Fibroblast of the aortic adventitia (primary cell): ENCODE measurements around the gene SCLT1. TPM values are rescaled to one million over a fixed set of nuclear protein-coding genes. Genes with fewer than 3 reads are reported as not detected.

Source experiments
- DNase-seq: peaks from one replicate; pipeline ENCODE4 v3.0.0-alpha.2; 2010; ENCODE audit warnings: low read depth
- H3K4me3 ChIP-seq: 2 replicates; pipeline ENCODE4 v1.5.1; 2011; ENCODE audit warnings: low read depth, mild to moderate bottlenecking, control low read depth, low read length, moderate library complexity
- CTCF ChIP-seq: IDR thresholded peaks from 2 replicates; pipeline ENCODE4 v1.5.1; 2011; ENCODE audit warnings: mild to moderate bottlenecking, low read length, control low read depth, inconsistent platforms; ENCODE audit not compliant: insufficient read depth
- small RNA-seq: library from RNA; depleted of rRNA; stranded (forward); fragments of <200 nt; gene quantifications from one replicate; pipeline ENCODE3, GENCODE V24; 2012
- total RNA-seq: library from RNA; depleted of rRNA; stranded (reverse); fragments of >200 nt; gene quantifications from 2 replicates; pipeline ENCODE4 v1.2.3, GENCODE V29; 2012; ENCODE audit warnings: low replicate concordance

The SCLT1 gene
- total RNA-seq, 1 donor = 16.0 TPM

- DNase-seq = no peak
- H3K4me3 ChIP-seq = no peak overlapping the region
- TF ChIP-seq CTCF = no peak
Observed at GRCh38 chr4:128837198-128837597, 256.1 kb downstream of the SCLT1 start.

GRCh38 chr4:128835498-128836222 lies 257.7 kb downstream of the SCLT1 start:
- no peak overlapping the region for H3K4me3 ChIP-seq
- DNase-seq = peak; percentile 78
- no peak for TF ChIP-seq CTCF

Small RNA genes lying within 50 kb of the gene (small RNA-seq; reads per million reads assigned to genes)
- not detected for gene AC093826.2

Other genes starting within 250 kb of the SCLT1 start
- gene C4orf33, start 2.6 kb upstream of the SCLT1 start, total RNA-seq = 11.5 and 17.5 TPM in 2 replicates